Prostate gland (tissue), 2 donors: ENCODE data around the gene SEMG1. TPM values are rescaled to one million over a fixed set of nuclear protein-coding genes. Genes with fewer than 3 reads are reported as not detected.

Experiments used
- DNase-seq: peaks from one replicate; pipeline ENCODE4 v3.0.0-alpha.2; 2019; ENCODE audit warnings: low spot score
- H3K27ac ChIP-seq, 2 donors: fragments of 200-600 bp; sonication (generic); 2 replicates each; pipeline ENCODE4 v1.5.1; 2017 to 2019
- H3K27me3 ChIP-seq: fragments of 200-600 bp; sonication (generic); replicated peaks from 2 replicates; pipeline ENCODE4 v1.5.1; 2019; ENCODE audit not compliant: insufficient read depth
- H3K36me3 ChIP-seq, 2 donors: fragments of 200-600 bp; sonication (generic); 1 replicate in 1 of 2; 2 replicates in 1 of 2; pipeline versions ENCODE4 v1.5.1 to v1.8.1; 2017 to 2019
- H3K4me1 ChIP-seq: fragments of 200-600 bp; sonication (generic); replicated peaks from 2 replicates; pipeline ENCODE4 v1.5.1; 2019
- H3K4me3 ChIP-seq, 2 donors: fragments of 200-600 bp; sonication (generic); 2 replicates each; pipeline ENCODE4 v1.5.1; 2017 to 2019
- H3K9me3 ChIP-seq: fragments of 200-600 bp; sonication (generic); 2 replicates; pipeline ENCODE4 v1.5.1; 2017
- POLR2A ChIP-seq: fragments of 450-650 bp; IDR thresholded peaks from one replicate; pipeline ENCODE4 v1.6.1; 2016; ENCODE audit warnings: antibody characterized with exemption, mild to moderate bottlenecking
- POLR2AphosphoS5 ChIP-seq: sonication (generic); formaldehyde crosslinking; IDR thresholded peaks from one replicate; pipeline ENCODE4 v1.6.1; 2017; ENCODE audit warnings: antibody characterized with exemption
- WGBS: methylation state at CpG from one replicate; pipeline ENCODE4 v1.1.5; 2018; 5-methylcytosine and 5-hydroxymethylcytosine counted together
- intact Hi-C: fragments of 100-400 bp; cut with DNase I; formaldehyde crosslinking; loops from one replicate; pipeline ENCODE4 v1.14.2; 2022
- total RNA-seq, 2 donors: library from RNA; depleted of rRNA; stranded (reverse); fragments of >200 nt; gene quantifications; one replicate each; pipeline ENCODE4 v1.1.0, GENCODE V29; 2016
- TF ChIP-seq, protein P1 (sequence below), 4 experiments: fragments of 200-600 bp in 2 of 4; fragments of 450-650 bp in 2 of 4; sonication (generic) in 2 of 4; IDR thresholded peaks; 1 replicate in 3 of 4; 2 replicates in 1 of 4; pipeline ENCODE4 v1.5.1; 2016 to 2019; ENCODE audit warnings: antibody characterized with exemption in 4 of 4, mild to moderate bottlenecking in 2 of 4, moderate library complexity in 2 of 4

The SEMG1 gene
- total RNA-seq, 2 donors from 2014 or later = 0.14 to 250 TPM

DNA sequence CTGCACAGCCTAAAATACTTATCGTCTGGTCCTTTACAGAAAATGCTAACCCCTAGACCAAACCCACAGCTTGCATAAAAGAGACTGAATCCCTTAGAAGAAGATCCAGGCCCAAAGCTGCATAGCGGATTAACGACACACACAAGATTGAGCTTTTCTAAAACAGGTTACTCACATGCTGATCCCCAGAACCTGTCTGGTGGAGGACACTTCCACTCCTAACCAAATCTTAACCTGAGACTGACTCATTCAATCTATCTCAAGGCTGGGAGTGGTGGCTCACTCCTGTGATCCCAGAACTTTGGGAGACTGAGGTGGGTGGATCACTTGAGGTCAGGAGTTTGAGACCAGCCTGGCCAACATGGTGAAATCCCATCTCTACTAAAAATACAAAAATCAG lies 50.3 kb downstream of the SEMG1 start:
- intact Hi-C loops = no loop called here
- H3K27me3 ChIP-seq = no peaks in the 10 kb centered on the region
- no peak for DNase-seq
- TF ChIP-seq, protein P1, sequence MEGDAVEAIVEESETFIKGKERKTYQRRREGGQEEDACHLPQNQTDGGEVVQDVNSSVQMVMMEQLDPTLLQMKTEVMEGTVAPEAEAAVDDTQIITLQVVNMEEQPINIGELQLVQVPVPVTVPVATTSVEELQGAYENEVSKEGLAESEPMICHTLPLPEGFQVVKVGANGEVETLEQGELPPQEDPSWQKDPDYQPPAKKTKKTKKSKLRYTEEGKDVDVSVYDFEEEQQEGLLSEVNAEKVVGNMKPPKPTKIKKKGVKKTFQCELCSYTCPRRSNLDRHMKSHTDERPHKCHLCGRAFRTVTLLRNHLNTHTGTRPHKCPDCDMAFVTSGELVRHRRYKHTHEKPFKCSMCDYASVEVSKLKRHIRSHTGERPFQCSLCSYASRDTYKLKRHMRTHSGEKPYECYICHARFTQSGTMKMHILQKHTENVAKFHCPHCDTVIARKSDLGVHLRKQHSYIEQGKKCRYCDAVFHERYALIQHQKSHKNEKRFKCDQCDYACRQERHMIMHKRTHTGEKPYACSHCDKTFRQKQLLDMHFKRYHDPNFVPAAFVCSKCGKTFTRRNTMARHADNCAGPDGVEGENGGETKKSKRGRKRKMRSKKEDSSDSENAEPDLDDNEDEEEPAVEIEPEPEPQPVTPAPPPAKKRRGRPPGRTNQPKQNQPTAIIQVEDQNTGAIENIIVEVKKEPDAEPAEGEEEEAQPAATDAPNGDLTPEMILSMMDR (IDR thresholded peaks at IDR 0.05) = no peak
- no peak for TF ChIP-seq POLR2AphosphoS5
- no peak for TF ChIP-seq POLR2A
- no peaks in the 10 kb centered on the region for H3K36me3 ChIP-seq
- no peak overlapping the region for H3K27ac ChIP-seq
- H3K9me3 ChIP-seq = no peaks in the 10 kb centered on the region
- no peaks in the 10 kb centered on the region for H3K4me1 ChIP-seq
- H3K4me3 ChIP-seq = no peak overlapping the region
- WGBS = 93% methylated on average over 3 of the region's 3 CpGs

DNA sequence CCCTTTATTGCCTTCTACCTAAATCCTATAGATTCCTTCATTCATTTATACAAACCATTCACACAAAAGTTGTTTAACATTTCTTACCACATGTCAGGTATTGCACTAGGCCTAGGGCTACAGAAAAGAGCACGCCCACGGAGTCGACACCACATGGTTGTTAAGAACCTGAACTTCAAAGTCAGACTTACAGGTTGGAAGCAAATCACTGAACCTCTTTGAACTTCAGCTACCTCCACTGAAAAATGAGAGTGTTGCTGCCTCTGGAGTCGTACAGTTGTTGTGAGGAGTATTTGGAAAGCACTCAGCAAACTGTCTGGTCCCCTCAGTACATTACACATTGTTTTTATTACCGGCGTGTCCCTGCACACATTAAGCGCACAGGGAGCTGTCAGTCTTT lies 50.9 kb downstream of the SEMG1 start:
- H3K9me3 ChIP-seq = no peaks in the 10 kb centered on the region
- TF ChIP-seq POLR2AphosphoS5 (no peak), POLR2A (no peak)
- TF ChIP-seq, protein P1 (IDR thresholded peaks at IDR 0.05) = no peak
- H3K4me1 ChIP-seq = no peaks in the 10 kb centered on the region
- no peak overlapping the region for H3K4me3 ChIP-seq
- no peak for DNase-seq
- H3K36me3 ChIP-seq = no peaks in the 10 kb centered on the region
- H3K27ac ChIP-seq = no peak overlapping the region
- WGBS = 59% methylated on average over 7 of the region's 7 CpGs
- no peaks in the 10 kb centered on the region for H3K27me3 ChIP-seq
- intact Hi-C loops = no loop called here

DNA sequence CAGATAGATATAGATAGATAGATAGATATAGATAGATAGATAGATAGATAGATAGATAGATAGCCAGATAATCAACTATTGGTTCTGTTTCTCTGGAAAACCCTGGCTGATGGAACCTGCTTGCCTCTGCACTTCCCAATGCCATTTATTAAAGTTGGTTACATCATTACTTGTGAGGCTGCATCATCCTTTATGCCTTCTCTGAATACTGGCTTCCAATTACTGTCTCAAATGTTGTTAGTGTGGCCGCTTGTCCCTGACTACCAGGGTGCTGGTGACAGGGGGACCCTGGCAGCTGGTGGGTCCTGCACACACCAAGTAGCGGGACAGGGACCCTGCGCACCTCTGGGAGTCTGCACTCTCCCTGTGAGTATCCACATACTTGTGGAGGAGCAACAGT lies 51.4 kb downstream of the SEMG1 start:
- no peak overlapping the region for H3K4me3 ChIP-seq
- TF ChIP-seq POLR2AphosphoS5 (no peak), POLR2A (no peak)
- TF ChIP-seq, protein P1 (IDR thresholded peaks at IDR 0.05) = no peak
- WGBS = 91% methylated on average over 3 of the region's 3 CpGs
- H3K4me1 ChIP-seq = no peaks in the 10 kb centered on the region
- no peak overlapping the region for H3K27ac ChIP-seq
- no peak for DNase-seq
- no peaks in the 10 kb centered on the region for H3K9me3 ChIP-seq
- no peaks in the 10 kb centered on the region for H3K36me3 ChIP-seq
- no peaks in the 10 kb centered on the region for H3K27me3 ChIP-seq
- intact Hi-C loops = no loop called here

DNA sequence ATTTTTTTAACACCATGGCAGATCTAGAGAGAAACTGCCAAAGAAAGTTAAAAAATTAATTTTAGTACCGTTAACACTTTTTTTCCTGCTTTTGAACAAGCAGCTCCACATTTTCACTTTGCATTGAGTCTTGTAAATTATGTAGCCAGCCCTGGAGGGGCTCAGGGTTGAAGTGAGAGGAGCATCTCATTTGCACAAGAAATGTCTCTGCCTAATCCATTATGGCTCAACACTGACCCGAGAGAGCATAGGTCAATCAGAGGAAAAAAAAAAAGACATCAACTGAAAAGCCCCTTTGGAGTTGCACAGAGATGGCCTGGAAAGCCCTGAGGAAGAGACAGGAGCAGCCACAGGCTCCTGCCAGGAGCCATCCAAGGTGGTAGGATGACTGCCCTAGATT lies 51.8 kb downstream of the SEMG1 start:
- Histone ChIP-seq H3K9me3 (no peaks in the 10 kb centered on the region), H3K27ac (no peak overlapping the region), H3K27me3 (no peaks in the 10 kb centered on the region), H3K4me3 (no peak overlapping the region), H3K4me1 (no peaks in the 10 kb centered on the region), H3K36me3 (no peaks in the 10 kb centered on the region)
- TF ChIP-seq POLR2A (no peak), POLR2AphosphoS5 (no peak)
- TF ChIP-seq, protein P1 (IDR thresholded peaks at IDR 0.05) = no peak
- DNase-seq = no peak
- WGBS = 49% methylated on average over 2 of the region's 2 CpGs
- intact Hi-C loops = no loop called here

Other genes starting within 250 kb of the SEMG1 start
- gene TOMM34, start 246.6 kb upstream of the SEMG1 start, total RNA-seq = 100 to 1,000 TPM in 1 of 2 donors, 10 to 100 TPM in 1; 24.4 to 163 TPM
- 10 to 100 TPM; 14.4 to 35.1 TPM for gene STK4, start 240.5 kb upstream of the SEMG1 start, total RNA-seq
- 1 to 10 TPM in 1 of 2 donors, under 1 TPM in 1; 0.09 to 4.7 TPM for gene KCNS1, start 105.9 kb upstream of the SEMG1 start, total RNA-seq
- gene WFDC5, start 91.9 kb upstream of the SEMG1 start, total RNA-seq = 1 to 10 TPM; 1.0 to 2.3 TPM
- gene WFDC12, start 82.6 kb upstream of the SEMG1 start, total RNA-seq = not detected
- 1 to 10 TPM in 1 of 2 donors, not detected in 1; 1.5 TPM for gene PI3, start 32.1 kb upstream of the SEMG1 start, total RNA-seq
- gene SEMG2, start 14.3 kb downstream of the SEMG1 start, total RNA-seq = 10 to 100 TPM in 1 of 2 donors, under 1 TPM in 1; 0.18 to 70.5 TPM
- 100 to 1,000 TPM; 168 to 202 TPM for gene SLPI, start 47.5 kb downstream of the SEMG1 start, total RNA-seq
- not detected for gene RBPJL, start 99.8 kb downstream of the SEMG1 start, total RNA-seq
- gene MATN4, start 101.3 kb downstream of the SEMG1 start, total RNA-seq = under 1 TPM in 1 of 2 donors, not detected in 1; 0.34 TPM
- gene SDC4, start 141.4 kb downstream of the SEMG1 start, total RNA-seq = 100 to 1,000 TPM; 123 to 266 TPM
- 10 to 100 TPM; 29.3 to 57.4 TPM for gene SYS1, start 156.1 kb downstream of the SEMG1 start, total RNA-seq
- gene TP53TG5, start 171.3 kb downstream of the SEMG1 start, total RNA-seq = under 1 TPM in 1 of 2 donors, not detected in 1; 0.51 TPM
- 10 to 100 TPM; 33.7 to 34.4 TPM for gene DBNDD2, start 201.3 kb downstream of the SEMG1 start, total RNA-seq
- gene PIGT, start 209.1 kb downstream of the SEMG1 start, total RNA-seq = 100 to 1,000 TPM in 1 of 2 donors, 10 to 100 TPM in 1; 91.8 to 136 TPM